Astrocyte (in vitro differentiated cells and primary cell): ENCODE measurements around the gene FOXRED2.

Source experiments
- CTCF ChIP-seq: IDR thresholded peaks from 2 replicates; pipeline ENCODE4 v1.5.1; 2011; ENCODE audit warnings: low read depth, mild to moderate bottlenecking, inconsistent platforms, low read length, moderate library complexity; ENCODE audit not compliant: insufficient read depth
- EZH2 ChIP-seq: IDR thresholded peaks from 2 replicates; pipeline ENCODE4 v1.6.1; 2012; ENCODE audit warnings: mild to moderate bottlenecking, low read length, inconsistent platforms; ENCODE audit not compliant: insufficient read depth

GRCh38 chr22:36512333-36512732 is 5.5 kb upstream of the FOXRED2 start:
- TF ChIP-seq CTCF (no peak), EZH2 (no peak)
